ENCODE measurements around the gene DHX35. TPM values are rescaled to one million over a fixed set of nuclear protein-coding genes. Genes with fewer than 3 reads are reported as not detected.

Gene DHX35, protein sequence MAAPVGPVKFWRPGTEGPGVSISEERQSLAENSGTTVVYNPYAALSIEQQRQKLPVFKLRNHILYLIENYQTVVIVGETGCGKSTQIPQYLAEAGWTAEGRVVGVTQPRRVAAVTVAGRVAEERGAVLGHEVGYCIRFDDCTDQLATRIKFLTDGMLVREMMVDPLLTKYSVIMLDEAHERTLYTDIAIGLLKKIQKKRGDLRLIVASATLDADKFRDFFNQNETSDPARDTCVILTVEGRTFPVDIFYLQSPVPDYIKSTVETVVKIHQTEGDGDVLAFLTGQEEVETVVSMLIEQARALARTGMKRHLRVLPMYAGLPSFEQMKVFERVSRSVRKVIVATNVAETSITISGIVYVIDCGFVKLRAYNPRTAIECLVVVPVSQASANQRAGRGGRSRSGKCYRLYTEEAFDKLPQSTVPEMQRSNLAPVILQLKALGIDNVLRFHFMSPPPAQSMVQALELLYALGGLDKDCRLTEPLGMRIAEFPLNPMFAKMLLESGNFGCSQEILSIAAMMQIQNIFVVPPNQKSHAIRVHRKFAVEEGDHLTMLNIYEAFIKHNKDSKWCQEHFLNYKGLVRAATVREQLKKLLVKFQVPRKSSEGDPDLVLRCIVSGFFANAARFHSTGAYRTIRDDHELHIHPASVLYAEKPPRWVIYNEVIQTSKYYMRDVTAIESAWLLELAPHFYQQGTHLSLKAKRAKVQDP
- 10 to 100 TPM in 1 of 2 experiments, 1 to 10 TPM in 1; 9.5 to 10.3 TPM for total RNA-seq

GRCh38 chr20:38962044-38962927, at the start of gene DHX35:
DHX35 (plus strand) TSS chr20:38962344; CDS start chr20:38962368, 24 bp downstream.
- Mint-ChIP-seq H3K9me3 (no peaks in the 10 kb centered on the region), H3K36me3 (ENCODE audit: low read depth) (peaks cover 7% of the 10 kb centered on the region), H3K27me3 (ENCODE audit: low read depth) (no peaks in the 10 kb centered on the region), H3K4me3 (peak within 1 kb of the TSS; percentile 95), H3K27ac (peak within 1 kb of the TSS; percentile 98), H3K4me1 (ENCODE audit: low read depth) (peaks cover 32% of the 10 kb centered on the region)
- DNase-seq, result peak; percentile 99
- CTCF ChIA-PET, result interaction anchor here (0.9 to 5.4 kb wide), 9 partner anchors 11 to 304 kb away, joined by 3 to 33 read pairs (median 5); partner anchors contain the start of gene FAM83D
- intact Hi-C loops (cut with micrococcal nuclease), result loop anchor here (1.0 to 5.0 kb wide), 7 partner anchors 36 to 490 kb away; partner anchors contain the start of genes ACTR5, FAM83D, PPP1R16B and RALGAPB

DNA sequence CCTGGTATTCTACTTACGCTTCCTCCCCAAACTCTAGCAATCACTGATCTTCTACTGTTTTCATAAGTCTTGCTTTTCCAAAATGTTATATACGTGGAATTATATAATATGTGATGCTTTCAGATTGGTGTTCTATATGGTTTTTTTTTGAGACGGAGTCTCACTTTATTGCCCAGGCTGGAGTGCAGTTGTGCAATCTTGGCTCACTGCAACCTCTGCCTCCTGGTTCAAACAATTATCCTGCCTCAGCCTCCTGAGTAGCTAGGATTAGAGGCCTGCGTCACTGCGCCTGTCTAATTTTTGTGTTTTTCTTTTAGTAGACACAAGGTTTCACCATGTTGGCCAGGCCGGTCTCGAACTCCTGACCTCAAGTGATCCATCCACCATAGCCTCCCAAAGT, 46.8 kb upstream of the DHX35 start:
- DNase-seq, result no peak

GRCh38 chr20:38917657-38918056, 44.5 kb upstream of the DHX35 start:
- intact Hi-C loops (cut with micrococcal nuclease), result no loop called here
- Mint-ChIP-seq H3K9me3 (no peaks in the 10 kb centered on the region), H3K4me3 (no peak overlapping the region), H3K36me3 (ENCODE audit: low read depth) (peaks cover 8% of the 10 kb centered on the region), H3K4me1 (ENCODE audit: low read depth) (no peaks in the 10 kb centered on the region), H3K27me3 (ENCODE audit: low read depth) (no peaks in the 10 kb centered on the region), H3K27ac (peak overlapping the region; percentile 24)
- CTCF ChIA-PET, result no interaction called here
- DNase-seq, result no peak

More for the DNA sequence above, 46.8 kb upstream of the DHX35 start:
- CTCF ChIA-PET, result no interaction called here
- H3K36me3 Mint-ChIP-seq (ENCODE audit: low read depth), result peaks cover 8% of the 10 kb centered on the region
- intact Hi-C loops (cut with micrococcal nuclease), result no loop called here
- no peak overlapping the region for H3K4me3 Mint-ChIP-seq
- H3K27me3 Mint-ChIP-seq (ENCODE audit: low read depth), result no peaks in the 10 kb centered on the region
- H3K4me1 Mint-ChIP-seq (ENCODE audit: low read depth), result no peaks in the 10 kb centered on the region
- H3K9me3 Mint-ChIP-seq, result no peaks in the 10 kb centered on the region
- H3K27ac Mint-ChIP-seq, result no peak overlapping the region

GRCh38 chr20:38918172-38918571, 44.0 kb upstream of the DHX35 start:
- no peak overlapping the region for H3K4me3 Mint-ChIP-seq
- DNase-seq, result no peak
- intact Hi-C loops (cut with micrococcal nuclease), result no loop called here
- H3K27me3 Mint-ChIP-seq (ENCODE audit: low read depth), result no peaks in the 10 kb centered on the region
- no peak overlapping the region for H3K27ac Mint-ChIP-seq
- H3K4me1 Mint-ChIP-seq (ENCODE audit: low read depth), result no peaks in the 10 kb centered on the region
- H3K9me3 Mint-ChIP-seq, result no peaks in the 10 kb centered on the region
- CTCF ChIA-PET, result no interaction called here
- H3K36me3 Mint-ChIP-seq (ENCODE audit: low read depth), result peaks cover 8% of the 10 kb centered on the region

DNA sequence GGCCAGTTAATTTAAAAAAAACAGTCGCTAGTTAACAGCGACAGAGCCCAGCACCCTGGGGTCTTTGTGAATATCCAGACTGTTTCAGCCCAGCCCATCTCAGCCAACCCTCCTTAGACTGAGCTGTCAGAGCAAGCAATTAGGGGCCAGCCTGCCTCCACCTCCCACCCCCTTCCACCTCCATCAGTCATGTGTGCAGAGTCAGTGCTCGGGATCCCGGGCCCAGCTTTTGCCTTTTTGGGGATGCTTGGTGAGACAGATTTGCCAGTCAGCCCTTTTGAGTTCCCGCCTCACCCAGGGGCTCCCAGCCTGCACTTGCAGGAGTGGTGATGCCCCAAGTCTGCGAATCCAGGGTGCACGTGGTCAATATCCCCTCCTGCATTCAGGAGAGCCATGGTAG, 42.5 kb upstream of the DHX35 start:
- no peaks in the 10 kb centered on the region for H3K27me3 Mint-ChIP-seq (ENCODE audit: low read depth)
- H3K27ac Mint-ChIP-seq, result no peak overlapping the region
- H3K4me3 Mint-ChIP-seq, result no peak overlapping the region
- CTCF ChIA-PET, result interaction anchor here (13.0 kb wide), 1 partner anchor 128 kb away, joined by 100 read pairs; no protein-coding TSS in a partner anchor
- H3K4me1 Mint-ChIP-seq (ENCODE audit: low read depth), result no peaks in the 10 kb centered on the region
- intact Hi-C loops (cut with micrococcal nuclease), result no loop called here
- no peak for DNase-seq
- peaks cover 5% of the 10 kb centered on the region for H3K36me3 Mint-ChIP-seq (ENCODE audit: low read depth)
- no peaks in the 10 kb centered on the region for H3K9me3 Mint-ChIP-seq

- intact Hi-C loops (cut with micrococcal nuclease), result no loop called here
- DNase-seq, result no peak
- H3K4me1 Mint-ChIP-seq (ENCODE audit: low read depth), result no peaks in the 10 kb centered on the region
- CTCF ChIA-PET, result interaction anchor here (13.0 kb wide), 1 partner anchor 128 kb away, joined by 100 read pairs; no protein-coding TSS in a partner anchor
- H3K4me3 Mint-ChIP-seq, result no peak overlapping the region
- H3K9me3 Mint-ChIP-seq, result no peaks in the 10 kb centered on the region
- H3K27me3 Mint-ChIP-seq (ENCODE audit: low read depth), result no peaks in the 10 kb centered on the region
- peaks cover 5% of the 10 kb centered on the region for H3K36me3 Mint-ChIP-seq (ENCODE audit: low read depth)
- H3K27ac Mint-ChIP-seq, result no peak overlapping the region
Observed at GRCh38 chr20:38920411-38920810, 41.7 kb upstream of the DHX35 start.

DNA sequence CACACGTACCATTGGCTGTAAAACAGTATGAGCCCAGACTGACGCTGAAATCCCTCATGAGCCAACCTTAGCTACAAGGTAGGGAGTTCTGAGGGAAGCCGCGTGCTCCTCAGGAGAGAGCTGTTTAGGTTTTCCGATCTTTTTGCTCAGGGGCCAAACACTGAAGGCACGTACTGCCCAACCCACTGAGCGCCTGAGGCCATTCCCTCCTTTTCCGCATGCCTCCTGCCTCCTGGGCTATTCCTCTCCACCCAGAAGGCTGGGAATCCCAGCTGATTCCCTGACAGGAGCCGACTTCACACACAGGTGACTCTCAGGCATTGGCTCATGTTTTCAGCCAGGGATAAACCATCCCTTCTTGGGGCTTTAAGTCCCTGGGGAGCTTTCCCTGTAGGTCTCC, 41.3 kb upstream of the DHX35 start:
- no peak overlapping the region for H3K27ac Mint-ChIP-seq
- no peak overlapping the region for H3K4me3 Mint-ChIP-seq
- H3K36me3 Mint-ChIP-seq (ENCODE audit: low read depth), result peaks cover 5% of the 10 kb centered on the region
- H3K9me3 Mint-ChIP-seq, result no peaks in the 10 kb centered on the region
- H3K27me3 Mint-ChIP-seq (ENCODE audit: low read depth), result no peaks in the 10 kb centered on the region
- no peak for DNase-seq
- peaks cover 3% of the 10 kb centered on the region for H3K4me1 Mint-ChIP-seq (ENCODE audit: low read depth)
- intact Hi-C loops (cut with micrococcal nuclease), result no loop called here
- CTCF ChIA-PET, result interaction anchor here (13.0 kb wide), 1 partner anchor 127 kb away, joined by 100 read pairs; no protein-coding TSS in a partner anchor

- CTCF ChIA-PET, result interaction anchor here (1.1 to 13.0 kb wide), 3 partner anchors 38 to 142 kb away, joined by 3 to 100 read pairs (median 15); partner anchors contain the start of gene DHX35
- no peak for DNase-seq
- H3K4me3 Mint-ChIP-seq, result no peak overlapping the region
- intact Hi-C loops (cut with micrococcal nuclease), result no loop called here
- peaks cover 17% of the 10 kb centered on the region for H3K4me1 Mint-ChIP-seq (ENCODE audit: low read depth)
- no peaks in the 10 kb centered on the region for H3K27me3 Mint-ChIP-seq (ENCODE audit: low read depth)
- H3K27ac Mint-ChIP-seq, result no peak overlapping the region
- H3K36me3 Mint-ChIP-seq (ENCODE audit: low read depth), result peaks cover 4% of the 10 kb centered on the region
- H3K9me3 Mint-ChIP-seq, result no peaks in the 10 kb centered on the region
Observed at GRCh38 chr20:38924718-38925117, 37.4 kb upstream of the DHX35 start.

DNA sequence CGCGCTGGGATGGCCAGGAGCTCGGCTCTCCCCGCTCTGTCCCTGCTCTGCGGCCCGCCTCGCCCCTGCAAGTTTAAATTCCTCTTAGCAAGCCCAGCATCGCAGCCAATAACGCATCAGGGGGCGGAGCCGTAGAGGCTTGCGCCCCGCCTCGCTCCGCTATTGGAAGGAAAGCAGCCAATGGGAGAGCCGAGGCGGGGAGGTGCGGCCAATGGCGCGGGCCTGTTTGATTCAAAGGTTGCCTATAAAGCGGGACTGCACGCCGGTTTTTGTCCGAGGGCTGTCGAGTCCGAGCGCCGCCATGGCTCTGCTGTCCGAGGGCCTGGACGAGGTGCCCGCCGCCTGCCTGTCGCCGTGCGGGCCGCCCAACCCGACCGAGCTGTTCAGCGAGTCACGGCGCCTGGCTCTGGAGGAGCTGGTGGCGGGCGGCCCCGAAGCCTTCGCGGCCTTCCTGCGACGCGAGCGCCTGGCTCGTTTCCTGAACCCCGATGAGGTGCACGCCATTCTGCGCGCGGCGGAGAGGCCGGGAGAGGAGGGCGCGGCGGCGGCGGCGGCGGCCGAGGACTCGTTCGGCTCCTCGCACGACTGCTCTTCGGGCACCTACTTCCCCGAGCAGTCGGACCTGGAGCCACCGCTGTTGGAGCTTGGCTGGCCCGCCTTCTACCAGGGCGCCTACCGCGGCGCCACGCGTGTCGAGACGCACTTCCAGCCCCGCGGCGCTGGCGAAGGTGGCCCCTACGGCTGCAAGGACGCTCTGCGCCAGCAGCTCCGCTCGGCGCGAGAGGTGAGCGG, 35.8 kb upstream of the DHX35 start, which contains the start of gene FAM83D:
TSS of gene FAM83D (plus strand) at position 276 of the 792 bp plus-strand sequence. CDS start at position 302, 26 bp downstream.
- Mint-ChIP-seq H3K36me3 (ENCODE audit: low read depth) (peaks cover 4% of the 10 kb centered on the region), H3K9me3 (no peaks in the 10 kb centered on the region), H3K27ac (peak within 1 kb of the TSS; percentile 30), H3K27me3 (ENCODE audit: low read depth) (no peaks in the 10 kb centered on the region), H3K4me1 (ENCODE audit: low read depth) (peaks cover 17% of the 10 kb centered on the region), H3K4me3 (peak within 1 kb of the TSS; percentile 80)
- intact Hi-C loops (cut with micrococcal nuclease), result loop anchor here (1.0 kb wide), 5 partner anchors 36 to 200 kb away; partner anchors contain the start of genes ACTR5 and DHX35
- DNase-seq, result peak; percentile 97
- CTCF ChIA-PET, result interaction anchor here (0.7 to 13.0 kb wide), 11 partner anchors 8 to 153 kb away, joined by 3 to 100 read pairs (median 4); partner anchors contain the start of genes DHX35 and PPP1R16B

DNA sequence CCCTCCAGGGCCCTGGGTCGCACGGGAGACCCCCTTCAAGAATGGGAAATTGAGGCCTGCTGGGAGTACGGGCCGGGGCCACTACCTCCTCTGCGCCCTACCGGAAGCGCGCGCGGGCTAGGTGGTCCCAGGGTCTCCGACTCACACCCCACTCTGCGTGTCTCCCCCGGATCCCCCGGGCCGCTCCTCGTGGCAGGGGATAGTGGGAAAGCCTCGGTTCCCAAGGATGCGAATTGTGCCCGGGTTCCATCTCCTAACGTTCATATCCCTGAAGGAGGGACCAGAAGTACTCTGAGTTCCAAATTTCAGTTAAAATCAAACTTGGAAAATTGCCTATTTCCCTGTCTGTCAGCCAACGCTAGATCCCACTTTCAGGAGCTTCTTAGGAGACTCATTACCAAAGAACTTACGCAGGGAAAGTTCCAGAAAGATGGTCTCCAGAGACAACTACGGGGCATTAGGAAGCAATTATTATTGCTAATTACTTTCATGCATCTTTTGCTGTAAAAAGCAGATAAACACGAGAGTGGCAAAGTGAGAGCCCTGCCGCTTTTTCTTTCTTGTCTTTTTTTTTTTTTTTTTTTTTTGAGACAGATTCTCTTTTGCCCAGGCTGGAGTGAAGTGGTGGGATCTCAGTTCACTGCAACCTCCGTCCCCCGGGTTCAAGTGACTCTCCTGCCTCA, 35.1 kb upstream of the DHX35 start:
- H3K27me3 Mint-ChIP-seq (ENCODE audit: low read depth), result no peaks in the 10 kb centered on the region
- intact Hi-C loops (cut with micrococcal nuclease), result loop anchor here (1.0 kb wide), 5 partner anchors 35 to 201 kb away; partner anchors contain the start of genes ACTR5 and DHX35
- peaks cover 4% of the 10 kb centered on the region for H3K36me3 Mint-ChIP-seq (ENCODE audit: low read depth)
- H3K4me1 Mint-ChIP-seq (ENCODE audit: low read depth), result peaks cover 17% of the 10 kb centered on the region
- H3K4me3 Mint-ChIP-seq, result peak overlapping the region; percentile 80
- H3K9me3 Mint-ChIP-seq, result no peaks in the 10 kb centered on the region
- no peak overlapping the region for H3K27ac Mint-ChIP-seq
- DNase-seq, result no peak
- CTCF ChIA-PET, result interaction anchor here (0.6 to 13.0 kb wide), 12 partner anchors 9 to 152 kb away, joined by 3 to 100 read pairs (median 4); partner anchors contain the start of genes DHX35 and PPP1R16B

Data from activated naive CD4-positive, alpha-beta T cell treated with anti-CD3 and anti-CD28 coated beads for 36 hours (primary cell).